Effector CD4-positive, alpha-beta T cell (primary cell): ENCODE measurements around the gene UBE2D4.
"Not testable (repeated sequence)": the region's sequence is repeated elsewhere in the genome, so short reads cannot be mapped to it uniquely, and the experiment has no call there.

Experiments used
- DNase-seq: peaks from one replicate; pipeline ENCODE4 v3.0.0-alpha.2; 2020

Gene UBE2D4

DNA sequence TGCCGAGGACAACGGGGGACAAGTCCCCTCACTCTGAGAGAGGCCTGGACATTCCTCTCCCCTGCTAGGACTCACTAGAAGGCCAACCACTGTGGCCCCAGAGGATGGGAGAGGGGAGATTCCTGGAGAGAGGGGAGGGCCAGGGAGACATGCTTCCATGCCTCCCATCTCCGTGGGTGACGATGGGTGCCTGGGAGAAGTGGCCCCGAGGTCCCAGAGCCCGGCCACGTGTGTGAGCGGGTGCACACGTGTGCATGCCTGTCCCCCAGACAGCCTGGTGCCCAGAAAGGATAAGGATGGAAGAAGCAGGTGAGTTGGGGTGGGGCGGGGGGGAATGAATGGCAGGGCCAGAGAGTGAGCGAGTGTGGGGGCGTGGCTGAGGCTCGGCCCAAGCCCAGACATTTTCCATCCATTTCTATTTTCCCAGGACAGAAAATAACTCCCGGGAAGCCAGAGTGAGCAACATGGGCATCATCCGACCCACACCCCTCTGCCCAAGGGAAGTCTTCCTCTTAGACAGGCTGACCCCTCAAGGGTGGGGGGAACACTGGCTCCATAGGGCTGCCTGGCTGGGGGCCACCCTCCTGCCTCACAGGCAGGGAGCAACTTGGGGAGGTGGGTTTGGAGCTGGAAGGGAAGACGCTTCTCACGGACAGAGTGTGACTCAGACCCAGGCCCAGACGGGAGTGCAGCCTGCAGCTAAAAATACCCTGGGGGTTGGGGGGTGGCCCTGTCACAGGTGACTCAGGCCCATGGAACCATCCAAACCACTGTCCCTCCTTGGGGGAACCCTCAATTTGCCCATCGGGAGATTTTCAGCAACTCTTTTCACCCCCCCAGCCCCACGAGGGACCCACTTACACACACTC is 42.2 kb downstream of the UBE2D4 start:
- DNase-seq, result not testable (repeated sequence)

DNA sequence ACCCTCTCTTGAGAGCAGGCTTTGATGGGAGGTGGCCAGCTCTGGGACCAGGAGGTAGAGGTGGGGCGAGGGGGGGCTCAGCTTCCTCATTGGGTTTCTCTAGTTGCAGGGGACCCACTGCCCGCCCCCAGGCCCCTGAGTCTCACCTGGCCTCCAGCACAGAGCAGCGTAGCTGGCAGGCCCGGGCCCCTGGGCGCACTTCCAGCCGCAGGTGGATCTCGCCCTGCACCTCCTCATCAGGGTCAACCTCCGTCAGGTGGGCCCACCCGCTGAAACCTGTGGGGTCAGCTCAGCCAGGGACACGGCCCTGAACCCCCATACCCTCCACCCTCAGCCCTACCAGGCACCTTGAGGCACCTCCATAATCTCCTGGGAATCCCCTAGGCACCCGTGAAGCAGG is 43.4 kb downstream of the UBE2D4 start:
- not testable (repeated sequence) for DNase-seq

GRCh38 chr7:43970698-43971097 is 44.5 kb downstream of the UBE2D4 start:
- not testable (repeated sequence) for DNase-seq

DNA sequence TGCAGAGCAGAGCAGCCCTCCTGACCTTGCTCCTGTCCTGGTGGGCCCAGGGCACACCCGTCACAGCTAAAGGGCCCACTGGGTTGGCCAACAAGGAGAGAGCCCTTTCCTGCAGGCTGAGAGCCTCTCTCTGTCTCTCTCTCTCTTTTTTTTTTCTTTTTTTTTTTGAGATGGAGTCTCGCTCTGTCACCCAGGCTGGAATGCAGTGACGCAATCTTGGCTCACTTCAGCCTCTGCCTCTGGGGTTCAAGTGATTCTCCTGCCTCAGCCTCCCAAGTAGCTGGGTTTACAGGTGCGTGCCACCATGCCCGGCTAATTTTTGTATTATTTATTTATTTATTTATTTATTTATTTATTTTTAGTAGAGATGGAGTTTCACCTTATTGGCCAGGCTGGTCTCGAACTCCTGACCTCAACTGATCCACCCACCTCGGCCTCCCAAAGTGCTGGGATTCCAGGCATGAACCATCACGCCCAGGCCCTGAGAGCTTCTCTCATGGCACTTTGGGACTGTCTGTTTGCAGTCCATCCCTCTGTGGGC is 47.9 kb downstream of the UBE2D4 start:
- DNase-seq, result not testable (repeated sequence)

DNA sequence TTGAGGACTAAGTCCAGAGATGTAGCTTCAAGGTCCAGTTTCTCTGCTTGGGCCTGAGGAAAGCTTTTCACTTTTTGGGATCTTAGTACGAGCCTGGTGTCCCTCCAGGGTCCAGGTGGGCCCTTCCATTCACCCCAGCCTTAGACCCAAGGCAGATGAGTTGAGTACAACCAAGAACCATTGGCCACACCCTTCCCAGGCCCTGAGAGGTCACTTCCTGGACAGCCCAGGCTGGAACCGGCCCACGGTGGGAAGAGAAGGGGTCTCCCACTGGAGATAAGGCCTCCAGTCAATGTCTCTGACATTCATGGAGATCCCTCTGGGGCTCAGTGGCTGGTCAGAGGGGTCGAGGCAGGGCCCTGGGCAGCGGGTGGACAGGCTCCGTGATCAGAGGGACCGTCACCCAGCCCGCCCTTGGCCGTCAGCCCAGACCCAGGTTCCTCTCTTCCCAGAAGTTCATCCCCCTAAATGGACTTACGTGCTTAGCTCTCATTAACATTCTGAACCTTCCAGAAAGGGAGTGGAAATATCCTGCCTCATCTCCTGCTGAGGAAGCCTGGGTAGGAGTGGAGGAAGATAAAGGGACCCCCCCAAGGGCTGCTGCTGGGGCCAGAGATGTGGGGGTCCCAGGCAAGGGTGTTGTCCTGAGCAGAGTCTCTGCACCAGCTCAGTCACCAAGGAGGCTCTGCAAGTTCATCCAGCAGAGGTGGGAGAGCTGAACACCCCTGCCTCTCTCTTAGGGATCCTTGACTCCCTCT is 48.7 kb downstream of the UBE2D4 start:
- not testable (repeated sequence) for DNase-seq

DNA sequence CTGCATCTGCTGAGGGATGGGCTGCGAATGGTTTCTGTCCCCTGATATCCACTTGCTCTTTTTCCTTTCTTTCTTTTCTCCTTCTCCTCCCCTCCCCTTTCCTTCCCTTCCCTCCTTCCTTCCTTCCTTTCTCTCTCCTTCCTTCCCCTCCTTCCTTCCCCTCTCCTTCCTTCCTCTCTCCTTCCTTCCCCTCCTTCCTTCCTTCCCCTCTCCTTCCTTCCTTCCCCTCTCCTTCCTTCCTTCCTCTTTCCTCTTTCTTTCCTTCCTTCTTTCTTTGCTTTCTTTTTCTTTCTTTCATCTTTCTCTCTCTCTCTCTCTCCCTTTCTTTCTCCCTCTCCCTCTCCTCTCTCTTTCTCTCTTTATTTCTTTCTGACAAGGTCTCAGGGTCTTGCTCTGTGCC is 51.3 kb downstream of the UBE2D4 start:
- no peak for DNase-seq

GRCh38 chr7:43978102-43978501 is 51.9 kb downstream of the UBE2D4 start:
- not testable (repeated sequence) for DNase-seq

- not testable (repeated sequence) for DNase-seq
Measured at GRCh38 chr7:43982848-43983247, 56.6 kb downstream of the UBE2D4 start.

GRCh38 chr7:43983736-43984135 is 57.5 kb downstream of the UBE2D4 start:
- DNase-seq, result not testable (repeated sequence)

DNA sequence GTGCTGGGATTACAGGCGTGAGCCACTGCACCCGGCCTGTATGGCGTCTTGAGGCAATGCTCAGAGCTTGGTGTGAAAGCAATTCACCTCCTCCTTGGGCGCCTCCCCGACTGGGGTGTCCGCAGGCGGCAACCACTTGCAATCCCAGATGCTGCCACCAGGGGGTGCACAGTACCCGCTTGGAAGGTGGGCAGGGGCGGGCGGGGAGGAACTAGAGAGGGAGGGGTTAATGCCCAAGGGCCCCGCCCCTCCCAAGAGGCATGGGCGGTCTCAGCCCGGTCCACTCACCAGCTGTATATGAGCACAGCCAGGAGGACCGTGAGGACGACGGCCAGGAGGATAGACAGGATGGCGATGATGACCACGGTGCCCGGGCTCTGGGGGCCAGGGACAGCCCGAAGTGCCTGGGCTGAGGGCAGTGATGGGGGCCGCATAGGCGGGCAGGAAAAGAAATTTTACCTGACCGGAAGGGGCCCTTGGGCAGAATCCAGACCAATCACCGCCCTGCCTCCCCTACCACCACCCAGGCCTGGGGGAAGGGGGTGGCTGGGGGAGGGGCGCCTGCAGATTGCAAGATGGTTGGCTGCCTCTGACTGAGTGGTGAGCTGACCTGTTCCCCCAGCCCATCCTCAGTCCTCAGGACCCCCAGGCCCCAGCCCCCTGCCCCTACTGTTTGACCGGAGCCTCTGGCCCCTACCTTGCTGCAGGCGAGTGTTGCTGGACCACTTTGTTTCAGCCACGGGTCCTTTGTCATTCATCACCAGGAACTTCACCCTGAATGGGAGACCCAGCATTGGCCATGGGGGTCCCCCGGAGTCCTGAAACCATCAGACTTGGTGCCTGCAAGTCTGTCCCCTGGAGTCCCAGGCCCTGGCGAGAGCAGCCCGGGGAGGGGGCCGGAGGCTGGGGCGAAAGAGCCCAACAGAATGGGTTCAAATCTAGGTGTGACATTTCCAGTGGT is 59.9 kb downstream of the UBE2D4 start:
- DNase-seq, result peak; percentile 88

- not testable (repeated sequence) for DNase-seq
Measured at GRCh38 chr7:43987476-43987875, 61.2 kb downstream of the UBE2D4 start.

- not testable (repeated sequence) for DNase-seq
Measured at GRCh38 chr7:43990011-43990585, 63.9 kb downstream of the UBE2D4 start.

DNA sequence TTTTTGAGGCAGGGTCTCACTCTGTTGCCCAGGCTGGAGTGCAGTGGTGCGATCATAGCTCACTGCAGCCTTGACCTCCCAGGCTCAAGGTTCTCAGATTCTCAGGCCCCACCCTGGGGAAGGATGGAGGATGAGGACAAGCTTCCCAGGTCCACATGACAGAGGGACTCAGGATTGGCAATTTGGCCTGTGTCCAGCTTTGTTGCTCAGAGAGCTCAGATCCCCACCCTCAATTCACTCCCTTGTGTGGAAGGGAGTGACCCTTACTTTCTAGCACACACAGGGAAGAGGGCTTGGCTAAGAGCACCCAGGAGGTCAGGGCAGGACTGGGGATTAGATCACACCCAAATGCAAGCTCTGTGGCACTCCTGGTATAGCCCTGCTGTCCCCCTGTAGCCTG is 64.6 kb downstream of the UBE2D4 start:
- DNase-seq, result not testable (repeated sequence)

DNA sequence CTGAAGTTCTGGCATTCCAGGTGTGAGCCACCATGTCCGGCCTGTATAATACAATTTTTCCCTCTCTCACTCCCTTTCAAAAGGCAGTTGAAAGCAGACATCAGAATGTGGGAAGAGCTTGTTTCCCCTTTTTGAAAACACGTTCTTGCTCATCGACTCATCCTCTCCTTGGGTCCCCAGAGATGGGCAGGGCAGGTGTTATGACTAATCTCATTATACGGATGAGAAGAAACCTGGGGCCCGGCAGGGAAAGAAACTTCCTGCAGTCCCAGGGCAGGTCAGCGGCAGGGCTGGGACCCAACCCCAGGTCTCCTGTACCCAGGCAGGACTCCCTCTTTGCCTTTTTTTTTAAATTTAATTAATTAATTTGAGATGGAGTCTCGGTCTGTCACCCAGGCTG is 66.7 kb downstream of the UBE2D4 start:
- DNase-seq, result not testable (repeated sequence)

DNA sequence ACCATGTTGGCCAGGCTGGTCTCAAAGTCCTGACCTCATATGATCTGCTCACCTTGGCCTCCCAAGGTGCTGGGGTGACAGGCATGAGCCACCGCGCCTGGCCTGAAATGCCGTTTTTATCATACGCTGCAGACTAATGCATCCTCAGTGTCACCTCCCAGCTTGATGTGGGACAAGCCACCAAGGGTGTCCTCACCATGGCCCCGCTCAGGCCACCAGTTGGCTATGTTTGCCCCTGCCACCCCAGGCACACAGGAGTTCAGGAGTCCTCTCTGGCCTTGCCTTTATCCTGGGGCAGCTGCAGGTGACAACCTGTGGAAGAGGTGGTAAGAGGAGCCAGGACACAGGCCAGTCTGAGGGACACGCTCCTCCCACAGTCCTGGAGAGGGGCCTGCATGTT is 68.4 kb downstream of the UBE2D4 start:
- DNase-seq, result not testable (repeated sequence)

- not testable (repeated sequence) for DNase-seq
Measured at GRCh38 chr7:43997532-43997931, 71.3 kb downstream of the UBE2D4 start, which contains the start of gene SPDYE1. TSS of gene SPDYE1 (plus strand) at chr7:43997897. CDS start at chr7:43999950, 2,053 bp downstream.
